Measurements from ENCODE around the gene STAT4.
A peak's percentile ranks its signal among the peaks of the same experiment; 100 is the strongest.

STAT4 gene

GRCh38 chr2:191115804-191116203, 35.0 kb downstream of the STAT4 start:
- peak; percentile 41 for DNase-seq (ENCODE audit: low read depth)
- no peak overlapping the region for H3K4me3 ChIP-seq (ENCODE audit: low read depth, low read length)
- no peak for TF ChIP-seq CTCF (conservative IDR thresholded peaks at IDR 0.05; ENCODE audit: low read depth, low read length)

- H3K4me3 ChIP-seq (ENCODE audit: low read depth, low read length), result no peak overlapping the region
- DNase-seq (ENCODE audit: low read depth), result peak; percentile 5
- TF ChIP-seq CTCF (conservative IDR thresholded peaks at IDR 0.05; ENCODE audit: low read depth, low read length), result no peak
Measured at GRCh38 chr2:191115391-191115790, 35.4 kb downstream of the STAT4 start.

- H3K4me3 ChIP-seq (ENCODE audit: low read depth, low read length), result no peak overlapping the region
- no peak for TF ChIP-seq CTCF (conservative IDR thresholded peaks at IDR 0.05; ENCODE audit: low read depth, low read length)
- peak; percentile 51 for DNase-seq (ENCODE audit: low read depth)
Measured at GRCh38 chr2:191114403-191114886, 36.3 kb downstream of the STAT4 start.

- no peak for TF ChIP-seq CTCF (conservative IDR thresholded peaks at IDR 0.05; ENCODE audit: low read depth, low read length)
- no peak overlapping the region for H3K4me3 ChIP-seq (ENCODE audit: low read depth, low read length)
- no peak for DNase-seq (ENCODE audit: low read depth)
Measured at GRCh38 chr2:191113761-191114160, 37.0 kb downstream of the STAT4 start.

- TF ChIP-seq CTCF (conservative IDR thresholded peaks at IDR 0.05; ENCODE audit: low read depth, low read length), result no peak
- H3K4me3 ChIP-seq (ENCODE audit: low read depth, low read length), result no peak overlapping the region
- no peak for DNase-seq (ENCODE audit: low read depth)
Measured at GRCh38 chr2:191112448-191112901, 38.3 kb downstream of the STAT4 start.

GRCh38 chr2:191109888-191110287, 40.9 kb downstream of the STAT4 start:
- no peak overlapping the region for H3K4me3 ChIP-seq (ENCODE audit: low read depth, low read length)
- peak; percentile 26 for DNase-seq (ENCODE audit: low read depth)
- TF ChIP-seq CTCF (conservative IDR thresholded peaks at IDR 0.05; ENCODE audit: low read depth, low read length), result no peak

GRCh38 chr2:191108331-191108730, 42.5 kb downstream of the STAT4 start:
- no peak overlapping the region for H3K4me3 ChIP-seq (ENCODE audit: low read depth, low read length)
- TF ChIP-seq CTCF (conservative IDR thresholded peaks at IDR 0.05; ENCODE audit: low read depth, low read length), result no peak
- DNase-seq (ENCODE audit: low read depth), result no peak
